CD14-positive monocyte (primary cell): ENCODE measurements around the gene GALNTL6. TPM values are rescaled to one million over a fixed set of nuclear protein-coding genes. Genes with fewer than 3 reads are reported as not detected.

Experiments used
- DNase-seq, 3 donors: peaks; one replicate each; pipeline ENCODE4 v3.0.0-alpha.2; 2011 to 2022
- H2AFZ ChIP-seq: 2 replicates; pipeline ENCODE4 v1.6.0; 2012; ENCODE audit warnings: mild to moderate bottlenecking, low read depth, low read length, inconsistent platforms; ENCODE audit not compliant: insufficient read depth, poor library complexity, severe bottlenecking
- H3K27ac ChIP-seq, 2 donors: 1 replicate in 1 of 2; 2 replicates in 1 of 2; pipeline ENCODE4 v1.5.1; 2012 to 2013; ENCODE audit warnings: low read length in 2 of 2, control low read depth in 1 of 2, inconsistent platforms in 1 of 2, low read depth in 1 of 2, mild to moderate bottlenecking in 1 of 2
- H3K27me3 ChIP-seq, 2 donors: one replicate each; pipeline versions ENCODE4 v1.6.0 to v1.6.1; 2011 to 2013; ENCODE audit warnings: low read length in 2 of 2; ENCODE audit not compliant: control insufficient read depth in 2 of 2, insufficient read depth in 2 of 2
- H3K36me3 ChIP-seq, 2 donors: replicated peaks in 1 of 2; 1 replicate in 1 of 2; 2 replicates in 1 of 2; pipeline versions ENCODE4 v1.5.1 to v1.6.1; 2012 to 2013; ENCODE audit warnings: low read length in 2 of 2, control low read depth in 1 of 2, inconsistent platforms in 1 of 2, mild to moderate bottlenecking in 1 of 2; ENCODE audit not compliant: insufficient read depth in 2 of 2, control insufficient read depth in 1 of 2
- H3K4me1 ChIP-seq, 2 donors: 1 replicate in 1 of 2; 2 replicates in 1 of 2; pipeline versions ENCODE4 v1.5.1 to v1.6.1; 2012 to 2013; ENCODE audit warnings: low read length in 2 of 2, control low read depth in 1 of 2, inconsistent platforms in 1 of 2, mild to moderate bottlenecking in 1 of 2, moderate library complexity in 1 of 2; ENCODE audit not compliant: insufficient read depth in 2 of 2, control insufficient read depth in 1 of 2
- H3K4me2 ChIP-seq: replicated peaks from 2 replicates; pipeline ENCODE3; 2012; ENCODE audit warnings: low read length, moderate library complexity, mild to moderate bottlenecking; ENCODE audit not compliant: poor library complexity, severe bottlenecking; ENCODE audit errors: extremely low read depth
- H3K4me3 ChIP-seq, 3 experiments: fragments of 200-600 bp in 1 of 3; sonication (generic) in 1 of 3; replicated peaks in 1 of 3; 1 replicate in 2 of 3; 2 replicates in 1 of 3; pipeline ENCODE4 v1.5.1; 2011 to 2013; ENCODE audit warnings: low read length in 3 of 3, mild to moderate bottlenecking in 3 of 3, control low read depth in 2 of 3, low read depth in 2 of 3, inconsistent platforms in 1 of 3, moderate library complexity in 1 of 3
- H3K79me2 ChIP-seq: 2 replicates; pipeline ENCODE4 v1.6.0; 2012; ENCODE audit warnings: mild to moderate bottlenecking, control low read depth, inconsistent platforms, low read length, moderate library complexity; ENCODE audit not compliant: insufficient read depth
- H3K9ac ChIP-seq: 2 replicates; pipeline ENCODE4 v1.6.0; 2017; ENCODE audit warnings: low read length, mild to moderate bottlenecking; ENCODE audit not compliant: insufficient read depth, poor library complexity, severe bottlenecking
- H3K9me3 ChIP-seq, 2 donors: replicated peaks in 1 of 2; 1 replicate in 1 of 2; 2 replicates in 1 of 2; pipeline versions ENCODE4 v1.5.1 to v1.6.1; 2012 to 2013; ENCODE audit warnings: low read length in 2 of 2, control low read depth in 1 of 2; ENCODE audit not compliant: control insufficient read depth in 1 of 2, insufficient read depth in 1 of 2
- H4K20me1 ChIP-seq: 2 replicates; pipeline ENCODE4 v1.6.0; 2012; ENCODE audit warnings: mild to moderate bottlenecking, low read length, control low read depth, moderate library complexity; ENCODE audit not compliant: insufficient read depth
- H3K27ac Mint-ChIP-seq, 7 donors: one replicate each; pipeline ENCODE4 v1.8.0; 2020; ENCODE audit warnings: mild to moderate bottlenecking in 7 of 7, mixed read lengths in 7 of 7, moderate library complexity in 6 of 7, inconsistent platforms in 2 of 7
- H3K27me3 Mint-ChIP-seq, 3 donors: one replicate each; pipeline ENCODE4 v1.8.0; 2021 to 2022; ENCODE audit warnings: low read depth in 3 of 3, mild to moderate bottlenecking in 3 of 3, mixed read lengths in 3 of 3, moderate library complexity in 3 of 3, inconsistent platforms in 1 of 3
- H3K36me3 Mint-ChIP-seq, 2 donors: one replicate each; pipeline ENCODE4 v1.8.0; 2020; ENCODE audit warnings: mixed read lengths in 2 of 2, inconsistent platforms in 1 of 2, mild to moderate bottlenecking in 1 of 2
- H3K4me1 Mint-ChIP-seq: one replicate; pipeline ENCODE4 v1.8.0; 2020; ENCODE audit warnings: mild to moderate bottlenecking, mixed read lengths
- H3K4me3 Mint-ChIP-seq, 2 donors: one replicate each; pipeline ENCODE4 v1.8.0; 2020; ENCODE audit warnings: mild to moderate bottlenecking in 2 of 2, mixed read lengths in 2 of 2, moderate library complexity in 1 of 2
- H3K9me3 Mint-ChIP-seq, 7 donors: one replicate each; pipeline ENCODE4 v1.8.0; 2020 to 2022; ENCODE audit warnings: mixed read lengths in 7 of 7, mild to moderate bottlenecking in 6 of 7, moderate library complexity in 6 of 7, inconsistent platforms in 2 of 7
- WGBS: methylation state at CpG from one replicate; pipeline ENCODE4 v1.1.5; 2013; ENCODE audit warnings: missing lambda C conversion rate; ENCODE audit not compliant: insufficient coverage; 5-methylcytosine and 5-hydroxymethylcytosine counted together
- intact Hi-C, 2 donors: fragments of 100-400 bp; cut with micrococcal nuclease; formaldehyde crosslinking; loops; one replicate each; pipeline versions ENCODE4 v1.15.0 to v1.15.1; 2023
- polyA plus RNA-seq, 3 donors: library from polyadenylated mRNA; depleted of rRNA in 1 of 3; unstranded in 2 of 3; stranded (reverse) in 1 of 3; fragments of 300-500 nt in 2 of 3; fragments of >200 nt in 1 of 3; fragmentation: Illumina TruSeq in 2 of 3; gene quantifications; 1 replicate in 2 of 3; 2 replicates in 1 of 3; pipeline ENCODE4 v1.2.3, GENCODE V29; 2012 to 2021
- TF ChIP-seq, protein P1 (sequence below): fragments of 200-600 bp; IDR thresholded peaks from one replicate; pipeline ENCODE4 v1.8.0; 2022; ENCODE audit warnings: antibody characterized with exemption, mild to moderate bottlenecking

GALNTL6 gene
- polyA plus RNA-seq, 3 donors: 0.05 TPM; not detected in 2

DNA sequence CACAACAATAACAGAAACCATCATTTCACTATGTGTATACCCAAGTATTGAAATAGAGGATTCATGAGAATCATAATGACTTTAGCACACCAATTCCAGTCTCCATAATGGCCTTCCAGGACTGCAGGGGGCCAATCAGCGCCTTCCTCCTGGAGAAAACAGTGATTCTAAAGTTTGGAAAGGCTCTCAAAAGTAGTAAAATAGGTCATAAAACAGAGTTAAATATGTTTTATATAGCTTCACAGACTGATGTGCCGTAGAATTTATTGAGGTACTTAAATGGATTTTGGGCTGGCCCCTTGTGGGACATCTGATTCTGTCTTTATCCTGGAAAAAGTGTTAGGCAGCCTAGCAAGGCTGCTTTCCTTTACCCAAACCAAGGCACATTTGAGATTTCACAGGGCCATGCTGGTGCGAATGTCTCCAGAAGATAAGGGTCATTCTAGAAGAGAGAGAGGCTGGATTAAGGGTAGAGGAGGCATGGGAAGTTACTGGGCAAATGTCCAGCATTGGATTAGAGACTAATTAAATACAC lies 543.9 kb downstream of the GALNTL6 start:
- H3K36me3 ChIP-seq: no peaks in the 10 kb centered on the region
- H3K27ac ChIP-seq: no peak overlapping the region
- no peak overlapping the region for H2AFZ ChIP-seq
- Mint-ChIP-seq H3K9me3 (peaks cover 0 to 6% (median 0%) of the 10 kb centered on the region in 7 donors), H3K27ac (no peak overlapping the region), H3K27me3 (no peaks in the 10 kb centered on the region), H3K36me3 (no peaks in the 10 kb centered on the region), H3K4me3 (no peak overlapping the region), H3K4me1 (no peaks in the 10 kb centered on the region)
- intact Hi-C loops: no loop called here
- TF ChIP-seq, protein P1, sequence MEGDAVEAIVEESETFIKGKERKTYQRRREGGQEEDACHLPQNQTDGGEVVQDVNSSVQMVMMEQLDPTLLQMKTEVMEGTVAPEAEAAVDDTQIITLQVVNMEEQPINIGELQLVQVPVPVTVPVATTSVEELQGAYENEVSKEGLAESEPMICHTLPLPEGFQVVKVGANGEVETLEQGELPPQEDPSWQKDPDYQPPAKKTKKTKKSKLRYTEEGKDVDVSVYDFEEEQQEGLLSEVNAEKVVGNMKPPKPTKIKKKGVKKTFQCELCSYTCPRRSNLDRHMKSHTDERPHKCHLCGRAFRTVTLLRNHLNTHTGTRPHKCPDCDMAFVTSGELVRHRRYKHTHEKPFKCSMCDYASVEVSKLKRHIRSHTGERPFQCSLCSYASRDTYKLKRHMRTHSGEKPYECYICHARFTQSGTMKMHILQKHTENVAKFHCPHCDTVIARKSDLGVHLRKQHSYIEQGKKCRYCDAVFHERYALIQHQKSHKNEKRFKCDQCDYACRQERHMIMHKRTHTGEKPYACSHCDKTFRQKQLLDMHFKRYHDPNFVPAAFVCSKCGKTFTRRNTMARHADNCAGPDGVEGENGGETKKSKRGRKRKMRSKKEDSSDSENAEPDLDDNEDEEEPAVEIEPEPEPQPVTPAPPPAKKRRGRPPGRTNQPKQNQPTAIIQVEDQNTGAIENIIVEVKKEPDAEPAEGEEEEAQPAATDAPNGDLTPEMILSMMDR: no peak
- H3K4me3 ChIP-seq: no peak overlapping the region
- no CpG with 5 or more reads among the region's 3 CpGs for WGBS
- no peak for DNase-seq
- no peaks in the 10 kb centered on the region for H4K20me1 ChIP-seq
- H3K9me3 ChIP-seq: no peaks in the 10 kb centered on the region
- no peaks in the 10 kb centered on the region for H3K79me2 ChIP-seq
- H3K27me3 ChIP-seq: no peaks in the 10 kb centered on the region
- no peaks in the 10 kb centered on the region for H3K4me1 ChIP-seq
- no peak overlapping the region for H3K4me2 ChIP-seq
- H3K9ac ChIP-seq: no peak overlapping the region

GRCh38 chr4:172362569-172362968 lies 549.4 kb downstream of the GALNTL6 start:
- Histone ChIP-seq H3K4me3 (no peak overlapping the region), H3K27me3 (no peaks in the 10 kb centered on the region), H4K20me1 (no peaks in the 10 kb centered on the region), H3K9ac (no peak overlapping the region), H3K27ac (no peak overlapping the region), H3K36me3 (no peaks in the 10 kb centered on the region), H3K4me2 (no peak overlapping the region), H3K4me1 (no peaks in the 10 kb centered on the region), H2AFZ (no peak overlapping the region), H3K9me3 (peaks cover 0 to 3% of the 10 kb centered on the region in 2 donors), H3K79me2 (no peaks in the 10 kb centered on the region)
- no peaks in the 10 kb centered on the region for H3K27me3 Mint-ChIP-seq
- H3K4me3 Mint-ChIP-seq: no peak overlapping the region
- H3K4me1 Mint-ChIP-seq: no peaks in the 10 kb centered on the region
- no peak overlapping the region for H3K27ac Mint-ChIP-seq
- TF ChIP-seq, protein P1: no peak
- no peaks in the 10 kb centered on the region for H3K36me3 Mint-ChIP-seq
- no peak for DNase-seq
- intact Hi-C loops: no loop called here
- 94% methylated on average over 1 of the region's 1 CpG for WGBS
- peaks cover 0 to 6% (median 2%) of the 10 kb centered on the region in 7 donors for H3K9me3 Mint-ChIP-seq
